Prostate gland (tissue), 2 donors: ENCODE measurements around the gene GPRASP2.

ENCODE experiments used
- CTCF ChIP-seq, 4 experiments: fragments of 200-600 bp in 2 of 4; fragments of 450-650 bp in 2 of 4; sonication (generic) in 2 of 4; IDR thresholded peaks; 1 replicate in 3 of 4; 2 replicates in 1 of 4; pipeline ENCODE4 v1.5.1; 2016 to 2019; ENCODE audit warnings: antibody characterized with exemption in 4 of 4, mild to moderate bottlenecking in 2 of 4, moderate library complexity in 2 of 4
- POLR2A ChIP-seq: fragments of 450-650 bp; IDR thresholded peaks from one replicate; pipeline ENCODE4 v1.6.1; 2016; ENCODE audit warnings: antibody characterized with exemption, mild to moderate bottlenecking
- POLR2AphosphoS5 ChIP-seq: sonication (generic); formaldehyde crosslinking; IDR thresholded peaks from one replicate; pipeline ENCODE4 v1.6.1; 2017; ENCODE audit warnings: antibody characterized with exemption

- TF ChIP-seq CTCF (IDR thresholded peaks at IDR 0.05) (peak in 1 of 4 experiments; percentile 7), POLR2A (peak; percentile 31), POLR2AphosphoS5 (peak; percentile 81)
Measured at GRCh38 chrX:102720237-102721168, 8.3 kb downstream of the GPRASP2 start, which contains the start of gene GPRASP3.
